Femur (tissue), 1 donor: ENCODE results near the gene CYP4B1.
"Not testable (repeated sequence)": the region's sequence is repeated elsewhere in the genome, so short reads cannot be mapped to it uniquely, and the experiment has no call there.

Experiments
- DNase-seq: peaks from one replicate; pipeline ENCODE4 v3.0.0-alpha.2; 2017

CYP4B1 gene

DNA sequence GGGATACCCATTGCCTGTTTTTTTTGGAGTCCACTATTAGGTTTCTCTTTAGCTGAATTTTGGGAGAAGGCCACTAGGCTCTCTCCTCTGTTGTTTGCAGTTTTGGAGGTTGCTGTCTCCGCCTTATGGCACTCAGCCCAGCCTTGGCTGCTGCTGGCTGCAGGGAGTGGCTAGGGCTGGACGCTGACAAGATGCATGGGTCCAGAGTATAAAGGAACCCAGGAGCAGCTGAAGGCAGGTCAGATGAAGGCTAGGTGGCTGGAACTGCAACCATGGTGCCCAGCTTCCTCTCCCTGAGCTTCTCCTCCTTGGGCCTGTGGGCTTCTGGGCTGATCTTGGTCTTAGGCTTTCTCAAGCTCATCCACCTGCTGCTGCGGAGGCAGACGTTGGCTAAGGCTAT lies at the start of gene CYP4B1:
TSS of gene CYP4B1 (plus strand) at position 237 of the 400 bp plus-strand sequence. CDS start at position 273, 36 bp downstream.
- peak; percentile 53 for DNase-seq

DNA sequence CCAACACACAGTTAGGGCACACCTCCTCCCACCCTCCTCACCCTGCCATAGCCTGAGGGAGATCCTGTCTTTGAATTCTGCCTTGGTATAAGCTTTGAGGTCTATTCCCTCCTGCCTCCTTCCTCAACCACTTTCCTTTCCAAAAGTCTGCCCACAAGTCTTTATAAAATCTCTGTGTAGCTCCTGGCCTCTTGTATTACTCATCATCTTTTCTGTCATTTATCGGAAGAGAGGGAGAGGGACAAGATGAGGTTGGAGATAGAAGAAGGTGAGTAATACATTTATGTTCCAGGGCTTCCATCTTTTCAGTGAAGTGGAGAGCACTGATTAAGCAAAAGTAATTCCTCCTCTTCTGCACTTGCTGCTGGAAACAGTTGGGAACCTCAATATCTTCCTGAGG lies 49.4 kb upstream of the CYP4B1 start:
- no peak for DNase-seq

- DNase-seq: no peak
Measured at GRCh38 chr1:46749921-46750404, 48.9 kb upstream of the CYP4B1 start.

DNA sequence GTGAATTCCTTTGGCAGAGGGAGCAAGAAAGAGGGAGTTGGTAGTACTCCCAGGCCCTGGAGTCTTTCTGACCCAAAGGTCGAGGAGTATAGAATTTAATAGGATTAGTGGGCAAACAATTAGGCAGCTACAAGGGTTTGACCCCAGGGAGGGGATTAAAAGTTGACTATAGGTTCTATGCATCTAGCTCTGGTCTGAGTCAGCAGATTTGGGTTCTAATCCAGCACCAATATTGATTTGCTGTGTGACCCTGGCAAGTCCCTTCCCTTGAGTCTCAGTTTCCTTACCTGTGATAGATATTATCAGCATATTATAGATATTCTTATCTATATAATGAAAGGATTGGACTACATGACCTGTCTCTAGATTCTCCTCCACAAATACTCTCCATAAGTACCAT lies 44.9 kb upstream of the CYP4B1 start:
- DNase-seq: no peak

GRCh38 chr1:46754707-46755106 lies 44.1 kb upstream of the CYP4B1 start:
- not testable (repeated sequence) for DNase-seq

GRCh38 chr1:46755121-46755520 lies 43.7 kb upstream of the CYP4B1 start:
- DNase-seq: no peak

DNA sequence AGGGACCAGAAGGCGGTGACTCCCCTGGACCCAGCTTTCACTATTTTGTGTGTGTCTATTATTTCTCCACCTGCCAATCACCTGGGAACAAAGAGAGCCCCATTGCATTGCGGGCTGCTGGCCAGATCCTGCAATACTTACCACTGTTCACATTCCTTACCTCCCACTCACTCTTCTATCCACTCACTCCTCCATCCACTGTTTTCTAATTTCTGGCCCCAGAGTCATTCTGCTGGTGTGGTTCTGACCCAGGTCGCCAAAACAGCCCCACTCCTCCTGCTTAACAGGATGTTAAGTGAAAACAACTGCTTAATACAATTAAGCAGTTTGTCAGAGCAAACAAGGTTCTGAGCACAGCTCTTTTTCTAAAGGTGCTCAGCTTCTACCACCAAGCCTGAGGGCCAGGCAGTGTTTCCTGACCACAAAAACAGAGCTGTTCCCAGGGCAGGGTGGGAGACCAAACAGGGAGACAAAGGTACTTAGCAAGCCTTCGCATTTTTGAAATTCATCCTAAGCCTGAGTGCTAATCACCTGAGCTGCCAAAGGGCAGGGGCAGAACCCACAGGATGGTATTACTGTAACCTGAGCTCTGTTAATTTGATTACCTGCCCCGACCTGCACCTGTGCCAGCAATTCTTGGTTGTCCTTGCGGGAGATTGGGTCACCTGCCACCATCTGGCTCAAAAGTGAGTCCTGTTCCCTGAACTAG lies 41.4 kb upstream of the CYP4B1 start:
- DNase-seq: no peak

- DNase-seq: no peak
Measured at GRCh38 chr1:46757956-46758528, 40.8 kb upstream of the CYP4B1 start.

DNA sequence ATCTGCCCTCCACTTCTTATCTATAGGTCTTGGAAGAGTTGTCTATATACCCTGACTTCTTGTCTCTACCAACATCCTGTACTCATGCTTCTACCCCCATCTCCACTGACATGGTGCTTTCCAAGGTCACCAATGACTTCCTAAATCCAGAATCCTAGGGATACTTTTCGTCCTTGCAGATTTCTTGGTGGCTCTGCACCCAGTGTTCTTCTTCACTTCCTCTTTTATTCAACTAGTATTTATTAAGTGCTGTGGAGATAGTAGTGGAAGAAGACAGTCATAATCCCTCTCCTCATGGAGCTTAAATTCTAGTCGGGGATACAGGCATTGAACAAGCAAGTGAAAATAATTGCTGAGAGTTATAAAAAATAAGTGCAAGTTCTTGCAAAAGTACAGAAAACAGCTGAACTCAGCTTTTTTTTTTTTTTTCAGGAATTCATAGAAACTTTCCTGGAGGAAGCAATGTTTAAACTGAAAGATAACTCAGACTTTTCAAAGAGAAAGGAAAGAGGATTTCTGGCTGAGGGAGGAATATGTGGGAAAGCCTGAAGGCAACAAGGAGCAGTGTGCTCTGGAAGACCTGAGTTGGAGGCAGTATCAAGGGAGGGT lies 38.2 kb upstream of the CYP4B1 start:
- DNase-seq: no peak

DNA sequence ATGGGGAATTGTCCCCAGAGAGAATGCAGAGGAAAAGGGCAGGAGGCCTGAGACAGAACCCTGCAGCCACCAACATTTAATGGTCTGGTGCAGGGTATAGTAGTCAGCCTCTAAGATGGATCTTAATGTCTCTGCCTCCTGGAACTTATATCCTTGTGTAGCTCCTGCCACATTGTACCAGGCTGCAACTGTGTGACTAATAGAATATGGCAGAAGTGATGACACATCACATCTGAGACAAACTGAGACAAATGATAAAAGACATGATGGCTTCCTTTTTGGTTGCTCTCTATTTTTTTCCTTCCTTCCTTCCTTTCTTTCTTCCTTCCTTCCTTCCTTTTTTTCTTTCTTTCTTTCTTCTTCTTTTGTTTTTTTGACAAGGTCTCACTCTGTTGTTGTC lies 37.1 kb upstream of the CYP4B1 start:
- no peak for DNase-seq

DNA sequence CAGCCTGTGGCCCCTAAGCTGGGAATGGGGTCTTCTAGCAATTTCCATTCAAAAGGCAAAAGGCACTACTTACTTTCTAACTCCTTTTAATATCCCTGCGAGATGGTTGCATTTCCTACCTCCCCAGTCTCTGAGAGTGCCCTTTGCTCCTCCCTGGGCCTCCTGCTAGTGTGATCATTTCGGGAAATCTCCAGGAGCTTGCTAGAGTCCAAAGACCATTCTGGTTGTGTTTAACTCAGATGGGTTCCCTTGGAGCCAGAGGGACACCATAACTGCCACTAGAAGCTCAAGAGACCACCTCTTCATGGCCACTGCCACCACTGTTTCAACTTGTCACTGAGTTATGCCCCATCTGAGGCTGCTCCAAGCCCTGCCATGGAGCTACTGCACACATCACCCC lies 34.4 kb upstream of the CYP4B1 start:
- DNase-seq: no peak

GRCh38 chr1:46767649-46768282 lies 31.1 kb upstream of the CYP4B1 start:
- DNase-seq: no peak

DNA sequence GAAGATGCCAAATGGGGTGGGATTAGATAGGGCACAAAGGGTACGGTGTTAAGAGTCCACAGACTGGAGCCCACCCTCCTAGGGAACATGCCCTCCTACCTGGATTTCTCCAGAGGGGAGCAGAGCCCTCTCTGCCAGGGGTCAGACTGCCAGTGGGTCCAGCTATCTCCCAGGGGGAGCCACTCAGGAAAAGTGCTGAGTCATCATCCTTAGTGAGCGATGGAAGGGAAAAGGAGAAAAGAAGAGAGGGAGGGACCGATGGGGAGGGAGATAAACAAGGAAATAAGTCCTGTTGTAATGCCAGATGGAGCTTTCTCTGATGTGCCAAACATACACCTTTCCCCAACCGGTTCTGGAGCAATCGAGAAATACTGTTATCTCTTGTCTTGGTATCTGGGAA lies 30.4 kb upstream of the CYP4B1 start:
- no peak for DNase-seq

GRCh38 chr1:46769028-46769740 lies 29.7 kb upstream of the CYP4B1 start:
- DNase-seq: no peak

DNA sequence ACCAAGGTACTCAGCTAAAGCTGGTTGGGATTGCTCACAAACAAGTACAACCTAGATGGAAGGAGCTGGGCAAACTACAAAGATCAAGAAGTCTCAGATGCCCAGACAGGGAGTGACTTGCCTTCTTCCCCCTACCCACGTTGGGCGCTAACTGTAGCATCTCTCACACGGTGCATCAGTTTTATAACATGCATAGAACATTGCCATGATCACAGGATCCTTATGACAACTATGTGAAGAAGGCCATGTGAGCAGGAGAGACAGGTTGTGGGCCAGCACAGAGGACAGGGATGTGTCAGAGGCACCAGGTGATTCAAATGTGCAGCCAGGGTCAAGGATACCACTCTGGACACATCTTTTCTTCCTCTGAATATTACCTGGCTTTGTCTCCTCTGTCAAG lies 28.3 kb upstream of the CYP4B1 start:
- DNase-seq: no peak

- DNase-seq: no peak
Measured at GRCh38 chr1:46772571-46772970, 26.3 kb upstream of the CYP4B1 start.

DNA sequence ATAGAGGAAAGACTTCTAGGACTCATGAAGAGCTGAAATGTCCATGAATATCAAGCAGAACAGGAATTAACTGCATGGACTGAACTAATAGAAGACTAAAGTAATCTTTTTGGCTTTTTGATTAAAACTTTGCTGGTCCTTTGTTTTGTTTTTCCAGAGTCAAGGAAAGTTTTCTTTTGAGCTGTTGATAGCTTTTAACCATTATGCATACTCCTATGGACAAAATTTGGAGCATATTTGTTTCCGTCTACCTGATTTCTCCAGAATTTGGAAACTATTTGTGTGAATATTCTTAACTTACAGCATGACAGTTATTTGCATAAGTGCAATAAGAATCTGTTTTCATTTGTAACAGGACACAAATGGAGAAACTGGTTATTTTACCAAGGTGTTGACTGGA lies 24.5 kb upstream of the CYP4B1 start:
- no peak for DNase-seq

- DNase-seq: not testable (repeated sequence)
Measured at GRCh38 chr1:46778456-46778855, 20.4 kb upstream of the CYP4B1 start.

DNA sequence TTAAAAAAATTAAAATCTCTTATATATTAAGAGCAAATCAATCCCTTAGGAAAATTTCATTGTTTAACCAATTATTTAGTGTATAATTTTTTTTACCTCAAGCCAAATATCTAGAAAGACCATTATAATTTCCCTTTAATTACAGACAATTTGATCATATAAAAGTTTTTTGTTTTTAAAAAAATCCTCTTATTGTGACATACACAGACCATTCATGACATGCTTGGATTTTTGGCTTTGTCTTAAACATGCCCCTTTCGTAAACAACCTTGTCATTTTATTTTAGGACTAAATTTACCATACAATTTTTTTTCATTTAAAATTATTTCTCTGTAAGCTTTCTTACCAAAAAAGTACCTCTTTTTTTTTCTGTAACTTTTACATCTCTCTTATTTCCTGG lies 14.2 kb upstream of the CYP4B1 start:
- DNase-seq: no peak

DNA sequence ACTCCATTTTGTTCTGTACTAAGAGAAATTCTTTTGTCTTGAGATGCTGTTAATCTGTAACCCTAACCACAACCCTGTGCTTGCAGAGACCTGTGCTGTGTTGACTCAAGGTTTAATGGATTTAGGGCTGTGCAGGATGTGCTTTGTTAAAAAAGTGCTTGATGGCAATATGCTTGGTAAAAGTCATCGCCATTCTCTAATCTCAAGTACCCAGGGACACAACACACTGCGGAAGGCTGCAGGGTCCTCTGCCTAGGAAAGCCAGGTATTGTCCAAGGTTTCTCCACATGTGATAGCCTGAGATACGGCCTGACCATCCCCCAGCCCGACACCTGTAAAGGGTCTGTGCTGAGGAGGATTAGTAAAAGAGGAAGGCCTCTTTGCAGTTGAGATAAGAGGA lies 10.2 kb upstream of the CYP4B1 start:
- DNase-seq: not testable (repeated sequence)

GRCh38 chr1:46790446-46791101 lies 8.3 kb upstream of the CYP4B1 start:
- DNase-seq: no peak

DNA sequence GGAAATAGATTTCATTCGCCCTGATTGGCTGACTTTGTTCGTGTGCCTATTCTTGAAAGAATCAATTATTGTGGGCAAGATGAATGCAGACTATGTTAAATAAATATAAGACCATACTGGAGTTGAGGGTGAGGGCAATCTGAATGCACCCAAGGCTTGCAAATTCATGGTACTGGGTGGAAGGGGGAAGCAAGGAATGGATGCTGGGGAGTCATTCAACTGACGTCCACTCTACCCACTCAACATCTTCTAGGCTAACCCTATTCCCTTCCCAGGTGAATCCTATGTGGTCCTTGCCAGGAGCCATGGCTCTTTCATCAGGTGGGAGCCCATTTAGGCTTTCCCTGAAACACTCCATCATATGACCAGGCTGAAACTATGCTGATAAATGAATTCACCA lies 5.7 kb upstream of the CYP4B1 start:
- no peak for DNase-seq
